OCI-LY7 (cell line): ENCODE results near the gene FAM118A. TPM values are rescaled to one million over a fixed set of nuclear protein-coding genes. Genes with fewer than 3 reads are reported as not detected.

ENCODE experiments used
- BruUV-seq: library from RNA; stranded (reverse); fragments of 400-500 nt; replicated peaks from 2 replicates; lab custom pipeline; 2021; lab: Mats Ljungman, UMichigan
- CTCF ChIA-PET: fragments of 300-600 bp; sonication (Branson Sonifier 250); formaldehyde crosslinking; loops from one replicate; lab custom pipeline; 2022; ENCODE audit warnings: antibody characterized with exemption; ENCODE audit not compliant: unreplicated experiment; lab: Charles Lee
- POLR2A ChIA-PET: fragments of 300-600 bp; sonication (Branson Sonifier 250); formaldehyde crosslinking; loops from one replicate; lab custom pipeline; 2022; ENCODE audit warnings: antibody characterized with exemption; lab: Charles Lee
- DNase-seq: peaks from one replicate; pipeline ENCODE4 v3.0.0-alpha.2; 2015; ENCODE audit warnings: low spot score
- H2AFZ ChIP-seq: fragments of 200-600 bp; sonication (generic), shearing (Covaris generic); 2 replicates; pipeline ENCODE4 v1.6.1; 2014; ENCODE audit warnings: mild to moderate bottlenecking, antibody characterized with exemption, low read length, moderate library complexity
- H3K27ac ChIP-seq: fragments of 200-600 bp; sonication (generic); 2 replicates; pipeline ENCODE4 v1.5.1; 2014; ENCODE audit warnings: mixed run types, low read depth, mild to moderate bottlenecking, moderate library complexity, low read length, inconsistent platforms; ENCODE audit not compliant: poor library complexity, severe bottlenecking
- H3K36me3 ChIP-seq: fragments of 200-600 bp; sonication (generic); 2 replicates; pipeline ENCODE4 v1.6.1; 2014; ENCODE audit warnings: mild to moderate bottlenecking, antibody characterized with exemption, low read length, moderate library complexity, mixed read lengths; ENCODE audit not compliant: insufficient read depth
- H3K4me1 ChIP-seq: fragments of 200-600 bp; sonication (generic); 2 replicates; pipeline ENCODE4 v1.5.1; 2014; ENCODE audit warnings: mild to moderate bottlenecking, low read length; ENCODE audit not compliant: insufficient read depth, poor library complexity, severe bottlenecking
- H3K4me2 ChIP-seq: fragments of 200-600 bp; sonication (generic); 2 replicates; pipeline ENCODE4 v1.6.1; 2014; ENCODE audit warnings: mild to moderate bottlenecking, low read length
- H3K4me3 ChIP-seq: fragments of 200-600 bp; sonication (generic); 2 replicates; pipeline ENCODE4 v1.5.1; 2014; ENCODE audit warnings: mild to moderate bottlenecking, low read depth, low read length; ENCODE audit not compliant: poor library complexity, severe bottlenecking
- H3K79me2 ChIP-seq: fragments of 200-600 bp; sonication (generic); 2 replicates; pipeline ENCODE4 v1.6.1; 2016; ENCODE audit warnings: low read depth, mild to moderate bottlenecking, low read length, moderate library complexity, mixed read lengths; ENCODE audit not compliant: insufficient read depth
- H3K9me2 ChIP-seq: fragments of 200-600 bp; sonication (generic); 2 replicates; pipeline ENCODE4 v1.6.1; 2016; ENCODE audit warnings: mild to moderate bottlenecking, low read length, mixed read lengths; ENCODE audit not compliant: insufficient read depth
- H3K9me3 ChIP-seq: fragments of 200-600 bp; sonication (generic); 2 replicates; pipeline ENCODE4 v1.6.1; 2014; ENCODE audit warnings: mild to moderate bottlenecking, mixed run types, low read length, mixed read lengths
- H4K20me1 ChIP-seq: fragments of 200-600 bp; sonication (generic); 2 replicates; pipeline ENCODE4 v1.6.1; 2014; ENCODE audit warnings: mild to moderate bottlenecking, antibody characterized with exemption, low read length, moderate library complexity, mixed read lengths; ENCODE audit not compliant: insufficient read depth
- EZH2phosphoT487 ChIP-seq: fragments of 200-600 bp; sonication (generic); IDR thresholded peaks from 2 replicates; pipeline ENCODE4 v1.6.1; 2018; ENCODE audit warnings: low read depth, borderline replicate concordance, mild to moderate bottlenecking, mixed run types, antibody characterized with exemption, low read length, moderate library complexity, mixed read lengths
- intact Hi-C: fragments of 100-400 bp; cut with micrococcal nuclease; formaldehyde crosslinking; loops from one replicate; pipeline ENCODE4 v1.10.0; 2022; ENCODE audit not compliant: unreplicated experiment
- total RNA-seq, 2 experiments: library from RNA; depleted of rRNA in 1 of 2; stranded (reverse); fragments of >200 nt in 1 of 2; shearing (Covaris generic) in 1 of 2; gene quantifications; 2 replicates each; pipeline ENCODE4 v1.2.3, GENCODE V29; 2014 to 2022
- TF ChIP-seq, protein P1 (sequence below): fragments of 200-600 bp; sonication (generic); conservative IDR thresholded peaks from 2 replicates; pipeline ENCODE4 v1.5.1; 2014; ENCODE audit warnings: mild to moderate bottlenecking, antibody characterized with exemption, low read length, moderate library complexity, mixed read lengths

FAM118A gene
- total RNA-seq, 2 experiments from 2014 or later: 27.6 to 41.5 TPM

GRCh38 chr22:45296628-45297297, 13.0 kb upstream of the FAM118A start:
- intact Hi-C loops: no loop called here
- H3K4me3 ChIP-seq: no peak overlapping the region
- CTCF ChIA-PET: no interaction called here
- H3K27ac ChIP-seq: no peak overlapping the region
- H3K79me2 ChIP-seq: no peaks in the 10 kb centered on the region
- H4K20me1 ChIP-seq: no peaks in the 10 kb centered on the region
- H3K9me3 ChIP-seq: no peaks in the 10 kb centered on the region
- H3K4me1 ChIP-seq: peaks cover 8% of the 10 kb centered on the region
- no TSS peak for BruUV-seq
- H3K9me2 ChIP-seq: no peaks in the 10 kb centered on the region
- peak overlapping the region; percentile 97 for H2AFZ ChIP-seq
- peak overlapping the region; percentile 34 for H3K4me2 ChIP-seq
- no peaks in the 10 kb centered on the region for H3K36me3 ChIP-seq
- peak; percentile 35 for DNase-seq
- TF ChIP-seq EZH2phosphoT487: no peak
- TF ChIP-seq, protein P1, sequence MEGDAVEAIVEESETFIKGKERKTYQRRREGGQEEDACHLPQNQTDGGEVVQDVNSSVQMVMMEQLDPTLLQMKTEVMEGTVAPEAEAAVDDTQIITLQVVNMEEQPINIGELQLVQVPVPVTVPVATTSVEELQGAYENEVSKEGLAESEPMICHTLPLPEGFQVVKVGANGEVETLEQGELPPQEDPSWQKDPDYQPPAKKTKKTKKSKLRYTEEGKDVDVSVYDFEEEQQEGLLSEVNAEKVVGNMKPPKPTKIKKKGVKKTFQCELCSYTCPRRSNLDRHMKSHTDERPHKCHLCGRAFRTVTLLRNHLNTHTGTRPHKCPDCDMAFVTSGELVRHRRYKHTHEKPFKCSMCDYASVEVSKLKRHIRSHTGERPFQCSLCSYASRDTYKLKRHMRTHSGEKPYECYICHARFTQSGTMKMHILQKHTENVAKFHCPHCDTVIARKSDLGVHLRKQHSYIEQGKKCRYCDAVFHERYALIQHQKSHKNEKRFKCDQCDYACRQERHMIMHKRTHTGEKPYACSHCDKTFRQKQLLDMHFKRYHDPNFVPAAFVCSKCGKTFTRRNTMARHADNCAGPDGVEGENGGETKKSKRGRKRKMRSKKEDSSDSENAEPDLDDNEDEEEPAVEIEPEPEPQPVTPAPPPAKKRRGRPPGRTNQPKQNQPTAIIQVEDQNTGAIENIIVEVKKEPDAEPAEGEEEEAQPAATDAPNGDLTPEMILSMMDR: no peak
- POLR2A ChIA-PET: no interaction called here

DNA sequence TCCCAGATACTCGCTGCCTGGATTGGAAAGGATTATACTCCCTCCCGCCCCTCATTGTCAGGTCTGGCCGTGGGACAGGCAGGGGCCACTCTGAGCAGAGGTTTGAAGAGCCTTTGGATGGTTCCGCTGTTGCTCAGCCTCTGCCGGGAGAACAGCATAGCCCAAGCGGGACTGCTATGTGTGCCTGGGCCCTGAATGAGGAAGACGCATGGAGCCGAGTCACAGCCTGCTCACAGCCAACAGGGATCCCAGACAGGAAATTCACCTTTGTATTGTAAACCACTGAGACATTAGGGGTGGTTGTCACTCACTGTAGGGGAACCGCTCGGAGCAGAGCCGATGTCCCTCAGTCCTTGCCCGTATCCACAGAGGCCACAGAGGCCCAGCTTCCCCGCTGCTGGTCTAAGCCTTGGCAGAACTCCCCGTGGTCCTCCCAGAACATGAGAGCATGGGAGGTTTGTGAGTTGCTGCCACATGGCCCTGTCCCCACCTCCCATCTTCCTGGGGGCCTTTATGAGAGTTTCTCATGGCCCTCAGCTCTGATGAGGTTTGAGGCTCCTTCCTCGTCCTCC, 10.7 kb upstream of the FAM118A start:
- no peaks in the 10 kb centered on the region for H3K79me2 ChIP-seq
- no peaks in the 10 kb centered on the region for H3K9me2 ChIP-seq
- H2AFZ ChIP-seq: no peak overlapping the region
- POLR2A ChIA-PET: no interaction called here
- H3K36me3 ChIP-seq: no peaks in the 10 kb centered on the region
- no TSS peak for BruUV-seq
- peaks cover 8% of the 10 kb centered on the region for H3K4me1 ChIP-seq
- no peak overlapping the region for H3K4me2 ChIP-seq
- H3K9me3 ChIP-seq: no peaks in the 10 kb centered on the region
- intact Hi-C loops: no loop called here
- H3K4me3 ChIP-seq: no peak overlapping the region
- no peak overlapping the region for H3K27ac ChIP-seq
- H4K20me1 ChIP-seq: no peaks in the 10 kb centered on the region
- CTCF ChIA-PET: no interaction called here
- no peak for DNase-seq
- TF ChIP-seq, protein P1: no peak
- TF ChIP-seq EZH2phosphoT487: no peak

GRCh38 chr22:45302751-45303150, 7.0 kb upstream of the FAM118A start:
- ChIA-PET CTCF (no interaction called here), POLR2A (no interaction called here)
- DNase-seq: no peak
- no peaks in the 10 kb centered on the region for H3K79me2 ChIP-seq
- H3K4me1 ChIP-seq: no peaks in the 10 kb centered on the region
- intact Hi-C loops: no loop called here
- H3K9me2 ChIP-seq: no peaks in the 10 kb centered on the region
- H3K4me3 ChIP-seq: no peak overlapping the region
- BruUV-seq: no TSS peak
- no peaks in the 10 kb centered on the region for H3K36me3 ChIP-seq
- H4K20me1 ChIP-seq: no peaks in the 10 kb centered on the region
- H3K27ac ChIP-seq: no peak overlapping the region
- no peaks in the 10 kb centered on the region for H3K9me3 ChIP-seq
- TF ChIP-seq, protein P1: no peak
- no peak for TF ChIP-seq EZH2phosphoT487
- H3K4me2 ChIP-seq: no peak overlapping the region
- no peak overlapping the region for H2AFZ ChIP-seq
